ENCODE data around the gene PARVA.

The PARVA gene

GRCh38 chr11:12403997-12404350 lies 26.6 kb downstream of the PARVA start:
- DNase-seq = no peak

- no peak for DNase-seq
Measured at GRCh38 chr11:12404436-12404835, 27.1 kb downstream of the PARVA start.

- no peak for DNase-seq
Measured at GRCh38 chr11:12408156-12408770, 30.9 kb downstream of the PARVA start.

GRCh38 chr11:12409621-12410005 lies 32.2 kb downstream of the PARVA start:
- no peak for DNase-seq

GRCh38 chr11:12410006-12410728 lies 32.8 kb downstream of the PARVA start:
- no peak for DNase-seq

- DNase-seq = no peak
Measured at GRCh38 chr11:12411393-12411792, 34.0 kb downstream of the PARVA start.

GRCh38 chr11:12411806-12412727 lies 34.7 kb downstream of the PARVA start:
- DNase-seq = peak; percentile 25 to 41

GRCh38 chr11:12413141-12414052 lies 36.0 kb downstream of the PARVA start:
- no peak for DNase-seq

- DNase-seq = no peak
Measured at GRCh38 chr11:12414611-12415010, 37.2 kb downstream of the PARVA start.

- no peak for DNase-seq
Measured at GRCh38 chr11:12415342-12415966, 38.1 kb downstream of the PARVA start.

GRCh38 chr11:12416552-12416951 lies 39.2 kb downstream of the PARVA start:
- DNase-seq = no peak

- DNase-seq = no peak
Measured at GRCh38 chr11:12417691-12418611, 40.6 kb downstream of the PARVA start.

- no peak for DNase-seq
Measured at GRCh38 chr11:12420040-12420439, 42.7 kb downstream of the PARVA start.

GRCh38 chr11:12420706-12421105 lies 43.3 kb downstream of the PARVA start:
- DNase-seq = no peak

GRCh38 chr11:12421386-12421785 lies 44.0 kb downstream of the PARVA start:
- no peak for DNase-seq

- no peak for DNase-seq
Measured at GRCh38 chr11:12426176-12426575, 48.8 kb downstream of the PARVA start.

- DNase-seq = no peak
Measured at GRCh38 chr11:12429155-12429554, 51.8 kb downstream of the PARVA start.

- DNase-seq = no peak
Measured at GRCh38 chr11:12430351-12430750, 53.0 kb downstream of the PARVA start.

- DNase-seq = no peak
Measured at GRCh38 chr11:12430954-12431595, 53.7 kb downstream of the PARVA start.

- DNase-seq = no peak
Measured at GRCh38 chr11:12432507-12432906, 55.1 kb downstream of the PARVA start.

- DNase-seq = no peak
Measured at GRCh38 chr11:12433121-12433520, 55.8 kb downstream of the PARVA start.

All from NCI-H187 (cell line).